Glutamatergic neuron (in vitro differentiated cells): ENCODE measurements around the gene DPP4. TPM values are rescaled to one million over a fixed set of nuclear protein-coding genes. Genes with fewer than 3 reads are reported as not detected.

ENCODE experiments used
- DNase-seq: peaks from one replicate; pipeline ENCODE4 v3.0.0; 2022
- H3K27ac Mint-ChIP-seq: one replicate; pipeline ENCODE4 v1.8.0; 2020; ENCODE audit warnings: mild to moderate bottlenecking, mixed read lengths, inconsistent platforms; ENCODE audit not compliant: unreplicated experiment
- H3K27me3 Mint-ChIP-seq: one replicate; pipeline ENCODE4 v1.8.0; 2020; ENCODE audit warnings: mild to moderate bottlenecking, moderate library complexity, mixed read lengths, inconsistent platforms; ENCODE audit not compliant: unreplicated experiment
- H3K36me3 Mint-ChIP-seq: one replicate; pipeline ENCODE4 v1.8.0; 2020; ENCODE audit warnings: mild to moderate bottlenecking, mixed read lengths, inconsistent platforms; ENCODE audit not compliant: unreplicated experiment
- H3K4me1 Mint-ChIP-seq: one replicate; pipeline ENCODE4 v1.8.0; 2020; ENCODE audit warnings: mild to moderate bottlenecking, low read depth, mixed read lengths, inconsistent platforms; ENCODE audit not compliant: unreplicated experiment
- H3K4me3 Mint-ChIP-seq: one replicate; pipeline ENCODE4 v1.8.0; 2020; ENCODE audit warnings: mild to moderate bottlenecking, mixed read lengths, inconsistent platforms; ENCODE audit not compliant: unreplicated experiment
- H3K9me3 Mint-ChIP-seq: one replicate; pipeline ENCODE4 v1.8.0; 2020; ENCODE audit warnings: mild to moderate bottlenecking, moderate library complexity, mixed read lengths, inconsistent platforms; ENCODE audit not compliant: unreplicated experiment
- CTCF ChIP-seq: fragments of 200-600 bp; sonication (generic); IDR thresholded peaks from one replicate; pipeline ENCODE4 v1.5.0; 2021; ENCODE audit not compliant: partially characterized antibody, unreplicated experiment
- total RNA-seq: library from RNA; stranded (reverse); fragmentation: NEBNext Ultra II Directional; extraction: Animal tissue kit (Norgen Biotek cat#: 25700); gene quantifications from one replicate; pipeline ENCODE4 v1.2.1, GENCODE V29; 2021; ENCODE audit not compliant: unreplicated experiment

The DPP4 gene
- total RNA-seq, 1 donor from 2014 or later = 0.20 TPM

GRCh38 chr2:162085090-162085891, 11.3 kb upstream of the DPP4 start:
- no peak for TF ChIP-seq CTCF
- Mint-ChIP-seq H3K36me3 (no peaks in the 10 kb centered on the region), H3K4me3 (no peak overlapping the region), H3K27me3 (no peaks in the 10 kb centered on the region), H3K4me1 (no peaks in the 10 kb centered on the region), H3K9me3 (no peaks in the 10 kb centered on the region), H3K27ac (no peak overlapping the region)
- DNase-seq = no peak

- Mint-ChIP-seq H3K36me3 (no peaks in the 10 kb centered on the region), H3K27ac (no peak overlapping the region), H3K4me1 (no peaks in the 10 kb centered on the region), H3K9me3 (no peaks in the 10 kb centered on the region), H3K4me3 (no peak overlapping the region), H3K27me3 (no peaks in the 10 kb centered on the region)
- no peak for DNase-seq
- no peak for TF ChIP-seq CTCF
Measured at GRCh38 chr2:162084536-162084935, 10.5 kb upstream of the DPP4 start.

GRCh38 chr2:162082681-162083080, 8.7 kb upstream of the DPP4 start:
- Mint-ChIP-seq H3K4me3 (no peak overlapping the region), H3K27me3 (no peaks in the 10 kb centered on the region), H3K4me1 (no peaks in the 10 kb centered on the region), H3K36me3 (no peaks in the 10 kb centered on the region), H3K27ac (no peak overlapping the region), H3K9me3 (no peaks in the 10 kb centered on the region)
- no peak for TF ChIP-seq CTCF
- DNase-seq = no peak

- no peak overlapping the region for H3K27ac Mint-ChIP-seq
- no peaks in the 10 kb centered on the region for H3K4me1 Mint-ChIP-seq
- no peak overlapping the region for H3K4me3 Mint-ChIP-seq
- H3K27me3 Mint-ChIP-seq = no peaks in the 10 kb centered on the region
- H3K9me3 Mint-ChIP-seq = no peaks in the 10 kb centered on the region
- TF ChIP-seq CTCF = no peak
- H3K36me3 Mint-ChIP-seq = no peaks in the 10 kb centered on the region
- no peak for DNase-seq
Measured at GRCh38 chr2:162082036-162082435, 8.0 kb upstream of the DPP4 start.

- DNase-seq = no peak
- H3K4me3 Mint-ChIP-seq = no peak overlapping the region
- H3K4me1 Mint-ChIP-seq = no peaks in the 10 kb centered on the region
- no peak for TF ChIP-seq CTCF
- no peaks in the 10 kb centered on the region for H3K36me3 Mint-ChIP-seq
- H3K27ac Mint-ChIP-seq = no peak overlapping the region
- H3K9me3 Mint-ChIP-seq = no peaks in the 10 kb centered on the region
- no peaks in the 10 kb centered on the region for H3K27me3 Mint-ChIP-seq
Measured at GRCh38 chr2:162079514-162079913, 5.5 kb upstream of the DPP4 start.
